H9 (cell line): Measurements from ENCODE around the gene GSG1L. TPM values are rescaled to one million over a fixed set of nuclear protein-coding genes. Genes with fewer than 3 reads are reported as not detected.

Experiments used
- DNase-seq: peaks from one replicate; pipeline ENCODE4 v3.0.0-alpha.2; 2017
- H2AFZ ChIP-seq: one replicate; pipeline ENCODE4 v1.6.1; 2013; ENCODE audit warnings: mild to moderate bottlenecking, low read length, control low read depth, moderate library complexity
- H2AK5ac ChIP-seq: 2 replicates; pipeline ENCODE4 v1.6.1; 2013; ENCODE audit warnings: low read length, control low read depth, mixed read lengths; ENCODE audit not compliant: insufficient read length
- H2BK120ac ChIP-seq: one replicate; pipeline ENCODE4 v1.6.1; 2013; ENCODE audit warnings: low read depth, mild to moderate bottlenecking, low read length, control low read depth, inconsistent platforms; ENCODE audit not compliant: poor library complexity, severe bottlenecking
- H2BK12ac ChIP-seq: 2 replicates; pipeline ENCODE4 v1.6.1; 2013; ENCODE audit warnings: low read length, control low read depth, mixed read lengths, low read depth; ENCODE audit not compliant: insufficient read length
- H2BK15ac ChIP-seq: 2 replicates; pipeline ENCODE4 v1.6.1; 2013; ENCODE audit warnings: low read depth, low read length, control low read depth
- H2BK20ac ChIP-seq: one replicate; pipeline ENCODE4 v1.6.1; 2013; ENCODE audit warnings: low read depth, mild to moderate bottlenecking, low read length, control low read depth, inconsistent platforms; ENCODE audit not compliant: poor library complexity, severe bottlenecking
- H2BK5ac ChIP-seq: 2 replicates; pipeline ENCODE4 v1.6.1; 2013; ENCODE audit warnings: low read length, control low read depth, mixed read lengths; ENCODE audit not compliant: insufficient read length
- H3K14ac ChIP-seq: 2 replicates; pipeline ENCODE4 v1.6.1; 2013; ENCODE audit warnings: low read length, control low read depth; ENCODE audit not compliant: insufficient read depth
- H3K18ac ChIP-seq: 2 replicates; pipeline ENCODE4 v1.6.1; 2013; ENCODE audit warnings: low read depth, mild to moderate bottlenecking, mixed read lengths, low read length, control low read depth; ENCODE audit not compliant: insufficient read length
- H3K23ac ChIP-seq: 2 replicates; pipeline ENCODE4 v1.6.1; 2013; ENCODE audit warnings: low read length, control low read depth, mixed read lengths, low read depth; ENCODE audit not compliant: insufficient read length
- H3K23me2 ChIP-seq: 2 replicates; pipeline ENCODE4 v1.6.1; 2013; ENCODE audit warnings: low read depth, mild to moderate bottlenecking, mixed read lengths, low read length, control low read depth; ENCODE audit not compliant: insufficient read length, poor library complexity, severe bottlenecking
- H3K27ac ChIP-seq: 2 replicates; pipeline ENCODE4 v1.5.1; 2013; ENCODE audit warnings: low read length, control low read depth, mixed read lengths, low read depth; ENCODE audit not compliant: insufficient read length
- H3K27me3 ChIP-seq: 2 replicates; pipeline ENCODE4 v1.6.1; 2013; ENCODE audit warnings: low read length, control low read depth, inconsistent platforms; ENCODE audit not compliant: insufficient read depth
- H3K4ac ChIP-seq: 2 replicates; pipeline ENCODE4 v1.6.1; 2013; ENCODE audit warnings: low read depth, mild to moderate bottlenecking, control low read depth, inconsistent platforms, low read length, moderate library complexity
- H3K4me1 ChIP-seq: 2 replicates; pipeline ENCODE4 v1.6.1; 2013; ENCODE audit warnings: low read length, control low read depth, inconsistent platforms; ENCODE audit not compliant: insufficient read depth
- H3K4me2 ChIP-seq: 2 replicates; pipeline ENCODE4 v1.6.1; 2013; ENCODE audit warnings: low read length, control low read depth, mixed read lengths; ENCODE audit not compliant: insufficient read length, insufficient read depth
- H3K56ac ChIP-seq: 2 replicates; pipeline ENCODE4 v1.6.1; 2013; ENCODE audit warnings: low read depth, mild to moderate bottlenecking, mixed read lengths, low read length, control low read depth; ENCODE audit not compliant: insufficient read length
- H3K79me1 ChIP-seq: 2 replicates; pipeline ENCODE4 v1.6.1; 2013; ENCODE audit warnings: low read depth, mild to moderate bottlenecking, moderate library complexity, low read length, control low read depth, inconsistent platforms; ENCODE audit not compliant: insufficient read depth, poor library complexity, severe bottlenecking
- H3K79me2 ChIP-seq: 2 replicates; pipeline ENCODE4 v1.6.1; 2013; ENCODE audit warnings: low read length, control low read depth, inconsistent platforms; ENCODE audit not compliant: insufficient read depth
- H3K9ac ChIP-seq: 2 replicates; pipeline ENCODE4 v1.6.1; 2013; ENCODE audit warnings: low read length, control low read depth, mixed read lengths; ENCODE audit not compliant: insufficient read length; ENCODE audit errors: extremely low read depth
- H3K9me3 ChIP-seq: one replicate; pipeline ENCODE4 v1.6.1; 2013; ENCODE audit warnings: low read depth, low read length, inconsistent platforms; ENCODE audit not compliant: control insufficient read depth
- H3T11ph ChIP-seq: one replicate; pipeline ENCODE4 v1.6.1; 2013; ENCODE audit warnings: mild to moderate bottlenecking, low read length, control low read depth, inconsistent platforms
- H4K20me1 ChIP-seq: one replicate; pipeline ENCODE4 v1.6.1; 2013; ENCODE audit not compliant: control insufficient read depth, insufficient read length, insufficient read depth
- H4K5ac ChIP-seq: 2 replicates; pipeline ENCODE4 v1.6.1; 2013; ENCODE audit warnings: low read depth, mild to moderate bottlenecking, mixed read lengths, low read length, control low read depth; ENCODE audit not compliant: insufficient read length
- H4K8ac ChIP-seq: replicated peaks from 2 replicates; pipeline ENCODE4 v1.6.1; 2013; ENCODE audit warnings: low read length, control low read depth, mixed read lengths, low read depth; ENCODE audit not compliant: insufficient read length
- H4K91ac ChIP-seq: 2 replicates; pipeline ENCODE4 v1.6.1; 2013; ENCODE audit warnings: low read depth, mild to moderate bottlenecking, moderate library complexity, mixed read lengths, low read length, control low read depth; ENCODE audit not compliant: insufficient read length
- H3K27ac Mint-ChIP-seq, 3 experiments: 2 replicates in 2 of 3; 3 replicates in 1 of 3; pipeline ENCODE4 v1.8.0; 2020 to 2021; ENCODE audit warnings: mixed read lengths in 3 of 3, mild to moderate bottlenecking in 1 of 3, moderate library complexity in 1 of 3
- H3K27me3 Mint-ChIP-seq: 2 replicates; pipeline ENCODE4 v1.8.0; 2021; ENCODE audit warnings: low read depth, mild to moderate bottlenecking, moderate library complexity, mixed read lengths
- H3K36me3 Mint-ChIP-seq, 3 experiments: 2 replicates in 2 of 3; 3 replicates in 1 of 3; pipeline ENCODE4 v1.8.0; 2020 to 2021; ENCODE audit warnings: low read depth in 3 of 3, mixed read lengths in 3 of 3; ENCODE audit not compliant: insufficient read depth in 1 of 3
- H3K4me1 Mint-ChIP-seq, 2 experiments: 2 replicates each; pipeline ENCODE4 v1.8.0; 2020; ENCODE audit warnings: mixed read lengths in 2 of 2
- H3K4me3 Mint-ChIP-seq, 2 experiments: 2 replicates in 1 of 2; 3 replicates in 1 of 2; pipeline ENCODE4 v1.8.0; 2020 to 2021; ENCODE audit warnings: mild to moderate bottlenecking in 2 of 2, mixed read lengths in 2 of 2, moderate library complexity in 1 of 2
- H3K9me3 Mint-ChIP-seq, 2 experiments: 2 replicates in 1 of 2; 3 replicates in 1 of 2; pipeline ENCODE4 v1.8.0; 2020; ENCODE audit warnings: mild to moderate bottlenecking in 2 of 2, mixed read lengths in 2 of 2, moderate library complexity in 1 of 2
- WGBS: extraction: QIAGEN DNeasy Blood & Tissue Kit; methylation state at CpG from one replicate; pipeline ENCODE4 v1.1.7; 2013; ENCODE audit warnings: missing lambda C conversion rate, low lambda C conversion rate, mixed read lengths; ENCODE audit not compliant: insufficient read length; ENCODE audit errors: extremely low coverage; 5-methylcytosine and 5-hydroxymethylcytosine counted together
- total RNA-seq: library from RNA; stranded (reverse); gene quantifications from 2 replicates; pipeline ENCODE4 v1.2.1, GENCODE V29; 2021
- TF ChIP-seq, protein P1 (sequence below): fragments of 200-600 bp; sonication (generic); conservative IDR thresholded peaks from 3 replicates; pipeline ENCODE4 v1.8.0; 2021; ENCODE audit warnings: antibody characterized with exemption, mild to moderate bottlenecking

GSG1L gene
- total RNA-seq, 1 experiment from 2014 or later = 0.35 TPM

DNA sequence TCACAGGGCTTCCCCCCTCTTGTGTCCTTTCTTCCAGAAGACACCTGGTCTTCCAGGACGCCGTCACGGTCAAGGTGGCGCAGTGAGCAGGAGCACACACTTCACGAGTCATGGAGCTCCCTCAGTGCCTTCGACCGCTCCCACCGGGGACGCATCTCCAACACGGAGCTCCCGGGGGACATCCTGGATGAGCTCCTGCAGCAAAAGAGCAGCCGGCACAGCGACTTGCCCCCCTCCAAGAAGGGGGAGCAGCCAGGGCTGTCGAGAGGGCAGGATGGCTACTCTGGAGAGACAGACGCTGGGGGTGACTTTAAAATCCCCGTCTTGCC, 314.0 kb downstream of the GSG1L start:
- no peak overlapping the region for H3K56ac ChIP-seq
- no CpG with 5 or more reads among the region's 16 CpGs for WGBS
- no peak overlapping the region for H3K27ac ChIP-seq
- H2AK5ac ChIP-seq = no peak overlapping the region
- no peaks in the 10 kb centered on the region; a peak in 1 of 5 replicates for H3K9me3 Mint-ChIP-seq
- H2BK15ac ChIP-seq = no peak overlapping the region
- H4K8ac ChIP-seq = no peak overlapping the region
- no peak overlapping the region for H3T11ph ChIP-seq
- H2BK120ac ChIP-seq = no peak overlapping the region
- H3K4me3 Mint-ChIP-seq = no peak overlapping the region
- no peak overlapping the region for H2AFZ ChIP-seq
- no peak overlapping the region for H3K18ac ChIP-seq
- H2BK5ac ChIP-seq = no peak overlapping the region
- DNase-seq = no peak
- H3K4me2 ChIP-seq = no peak overlapping the region
- H3K4me1 Mint-ChIP-seq = peaks cover 5 to 8% of the 10 kb centered on the region in 2 experiments; a peak in 3 of 4 replicates
- no peaks in the 10 kb centered on the region for H3K27me3 Mint-ChIP-seq
- no peak overlapping the region for H3K14ac ChIP-seq
- no peak overlapping the region for H4K5ac ChIP-seq
- 0 out of 7 replicates have a peak overlapping the region, but pooled peaks of 1 of the 3 experiments have one; percentile 52 for H3K27ac Mint-ChIP-seq
- H3K23me2 ChIP-seq = no peaks in the 10 kb centered on the region
- no peak overlapping the region for H3K4ac ChIP-seq
- no peak overlapping the region for H3K9ac ChIP-seq
- TF ChIP-seq, protein P1, sequence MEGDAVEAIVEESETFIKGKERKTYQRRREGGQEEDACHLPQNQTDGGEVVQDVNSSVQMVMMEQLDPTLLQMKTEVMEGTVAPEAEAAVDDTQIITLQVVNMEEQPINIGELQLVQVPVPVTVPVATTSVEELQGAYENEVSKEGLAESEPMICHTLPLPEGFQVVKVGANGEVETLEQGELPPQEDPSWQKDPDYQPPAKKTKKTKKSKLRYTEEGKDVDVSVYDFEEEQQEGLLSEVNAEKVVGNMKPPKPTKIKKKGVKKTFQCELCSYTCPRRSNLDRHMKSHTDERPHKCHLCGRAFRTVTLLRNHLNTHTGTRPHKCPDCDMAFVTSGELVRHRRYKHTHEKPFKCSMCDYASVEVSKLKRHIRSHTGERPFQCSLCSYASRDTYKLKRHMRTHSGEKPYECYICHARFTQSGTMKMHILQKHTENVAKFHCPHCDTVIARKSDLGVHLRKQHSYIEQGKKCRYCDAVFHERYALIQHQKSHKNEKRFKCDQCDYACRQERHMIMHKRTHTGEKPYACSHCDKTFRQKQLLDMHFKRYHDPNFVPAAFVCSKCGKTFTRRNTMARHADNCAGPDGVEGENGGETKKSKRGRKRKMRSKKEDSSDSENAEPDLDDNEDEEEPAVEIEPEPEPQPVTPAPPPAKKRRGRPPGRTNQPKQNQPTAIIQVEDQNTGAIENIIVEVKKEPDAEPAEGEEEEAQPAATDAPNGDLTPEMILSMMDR = no peak
- no peaks in the 10 kb centered on the region for H3K79me1 ChIP-seq
- no peak overlapping the region for H2BK20ac ChIP-seq
- H3K4me1 ChIP-seq = no peaks in the 10 kb centered on the region
- H3K9me3 ChIP-seq = no peaks in the 10 kb centered on the region
- no peaks in the 10 kb centered on the region for H3K27me3 ChIP-seq
- no peaks in the 10 kb centered on the region for H3K79me2 ChIP-seq
- H2BK12ac ChIP-seq = no peak overlapping the region
- no peaks in the 10 kb centered on the region for H4K20me1 ChIP-seq
- H4K91ac ChIP-seq = no peak overlapping the region
- H3K36me3 Mint-ChIP-seq = peaks cover 0 to 9% (median 0%) of the 10 kb centered on the region in 3 experiments; a peak in 2 of 7 replicates
- H3K23ac ChIP-seq = no peak overlapping the region
